Activated CD4-positive, CD25-positive, alpha-beta regulatory T cell (primary cell): ENCODE measurements around the gene PLRG1.

Source experiments
- DNase-seq, 4 experiments: peaks; one replicate each; lab custom pipeline; 2025; lab: John Stamatoyannopoulos, UW

PLRG1 gene

GRCh38 chr4:154519214-154519613, 31.0 kb downstream of the PLRG1 start:
- DNase-seq, result no peak

- DNase-seq, result no peak
Measured at GRCh38 chr4:154517591-154517990, 32.6 kb downstream of the PLRG1 start.

- no peak for DNase-seq
Measured at GRCh38 chr4:154516318-154517029, 33.7 kb downstream of the PLRG1 start.

GRCh38 chr4:154511981-154512380, 38.2 kb downstream of the PLRG1 start:
- no peak for DNase-seq

GRCh38 chr4:154511548-154511947, 38.7 kb downstream of the PLRG1 start:
- no peak for DNase-seq

- DNase-seq, result no peak
Measured at GRCh38 chr4:154507156-154507555, 43.0 kb downstream of the PLRG1 start.

- no peak for DNase-seq
Measured at GRCh38 chr4:154506253-154506652, 43.9 kb downstream of the PLRG1 start.

GRCh38 chr4:154503598-154503997, 46.6 kb downstream of the PLRG1 start:
- DNase-seq, result no peak

GRCh38 chr4:154502111-154502510, 48.1 kb downstream of the PLRG1 start:
- DNase-seq, result no peak

- no peak for DNase-seq
Measured at GRCh38 chr4:154497889-154498288, 52.3 kb downstream of the PLRG1 start.

- no peak for DNase-seq
Measured at GRCh38 chr4:154495867-154496266, 54.3 kb downstream of the PLRG1 start.

- DNase-seq, result no peak
Measured at GRCh38 chr4:154492288-154492687, 57.9 kb downstream of the PLRG1 start.

GRCh38 chr4:154491341-154492271, 58.6 kb downstream of the PLRG1 start, which contains the start of gene DCHS2:
Gene DCHS2 (minus strand): TSS chr4:154491799. CDS start chr4:154491355, 444 bp downstream.
- DNase-seq, result no peak

- DNase-seq, result no peak
Measured at GRCh38 chr4:154490583-154491340, 59.4 kb downstream of the PLRG1 start.

GRCh38 chr4:154490234-154490582, 60.0 kb downstream of the PLRG1 start:
- DNase-seq, result no peak

GRCh38 chr4:154489558-154490233, 60.5 kb downstream of the PLRG1 start:
- no peak for DNase-seq

- no peak for DNase-seq
Measured at GRCh38 chr4:154487145-154487544, 63.1 kb downstream of the PLRG1 start.

- DNase-seq, result no peak
Measured at GRCh38 chr4:154485127-154485773, 65.0 kb downstream of the PLRG1 start.
